HepG2 (cell line): ENCODE results near the gene ZFR. TPM values are rescaled to one million over a fixed set of nuclear protein-coding genes. Genes with fewer than 3 reads are reported as not detected.
A peak's percentile ranks its signal among the peaks of the same experiment; 100 is the strongest.

Experiments
- AKAP8 ChIP-seq: sonication (generic); formaldehyde crosslinking; IDR thresholded peaks from 2 replicates; pipeline ENCODE4 v1.5.1; 2020; ENCODE audit warnings: mild to moderate bottlenecking, missing genetic modification reagents
- BRF2 ChIP-seq: sonication (generic); formaldehyde crosslinking; IDR thresholded peaks from 2 replicates; pipeline ENCODE4 v1.8.1; 2022; ENCODE audit warnings: mild to moderate bottlenecking, missing genetic modification reagents
- CBX5 ChIP-seq: sonication (generic); formaldehyde crosslinking; IDR thresholded peaks from 2 replicates; pipeline ENCODE4 v1.4.0; 2020; ENCODE audit warnings: missing genetic modification reagents, borderline replicate concordance
- DDIT3 ChIP-seq: sonication (generic); formaldehyde crosslinking; IDR thresholded peaks from 2 replicates; pipeline ENCODE4 v1.4.0; 2020; ENCODE audit warnings: mild to moderate bottlenecking, missing genetic modification reagents
- DMAP1 ChIP-seq: IDR thresholded peaks from 2 replicates; pipeline ENCODE4 v1.6.1; 2016
- IRX3 ChIP-seq: sonication (generic); formaldehyde crosslinking; IDR thresholded peaks from 2 replicates; pipeline ENCODE4 v1.8.1; 2023; ENCODE audit warnings: mild to moderate bottlenecking, low read depth, missing genetic modification reagents, borderline replicate concordance
- KDM5A ChIP-seq: fragments of 200-600 bp; sonication (generic); IDR thresholded peaks from 2 replicates; pipeline ENCODE4 v1.7.0; 2018; ENCODE audit warnings: antibody characterized with exemption, mild to moderate bottlenecking, low read length, borderline replicate concordance
- MED8 ChIP-seq: sonication (generic); formaldehyde crosslinking; IDR thresholded peaks from 2 replicates; pipeline ENCODE4 v1.8.1; 2023; ENCODE audit warnings: mild to moderate bottlenecking, missing genetic modification reagents; ENCODE audit not compliant: insufficient replicate concordance
- NFAT5 ChIP-seq: sonication (generic); formaldehyde crosslinking; IDR thresholded peaks from 2 replicates; pipeline ENCODE4 v1.4.0; 2020; ENCODE audit warnings: missing genetic modification reagents
- PHF20 ChIP-seq: sonication (generic); formaldehyde crosslinking; IDR thresholded peaks from 2 replicates; pipeline ENCODE4 v1.5.0; 2020; ENCODE audit warnings: mild to moderate bottlenecking, missing genetic modification reagents
- PITX1 ChIP-seq: sonication (generic); formaldehyde crosslinking; IDR thresholded peaks from 2 replicates; pipeline ENCODE4 v1.5.1; 2020; ENCODE audit warnings: mild to moderate bottlenecking, missing genetic modification reagents
- RNF2 ChIP-seq: fragments of 450-650 bp; conservative IDR thresholded peaks from 2 replicates; pipeline ENCODE4 v1.6.1; 2016; ENCODE audit warnings: low read depth
- SALL2 ChIP-seq: sonication (generic); formaldehyde crosslinking; IDR thresholded peaks from 2 replicates; pipeline ENCODE4 v1.8.1; 2023; ENCODE audit warnings: mild to moderate bottlenecking, missing genetic modification reagents, inconsistent platforms
- SIX4 ChIP-seq: sonication (generic); formaldehyde crosslinking; IDR thresholded peaks from 2 replicates; pipeline ENCODE4 v1.4.0; 2020; ENCODE audit warnings: missing genetic modification reagents
- THAP11 ChIP-seq: IDR thresholded peaks from 2 replicates; pipeline ENCODE4 v1.6.1; 2016; ENCODE audit warnings: missing biosample characterization, missing genetic modification reagents
- ZFX ChIP-seq: sonication (generic); formaldehyde crosslinking; IDR thresholded peaks from 2 replicates; pipeline ENCODE4 v1.4.0; 2020; ENCODE audit warnings: mild to moderate bottlenecking, low read depth, missing genetic modification reagents, moderate library complexity
- ZNF24 ChIP-seq: fragments of 450-650 bp; IDR thresholded peaks from 2 replicates; pipeline ENCODE4 v1.6.1; 2017; ENCODE audit warnings: antibody characterized with exemption, mild to moderate bottlenecking
- ZNF564 ChIP-seq: sonication (generic); formaldehyde crosslinking; IDR thresholded peaks from 2 replicates; pipeline ENCODE4 v1.8.1; 2023; ENCODE audit warnings: mild to moderate bottlenecking, missing genetic modification reagents
- ZNF616 ChIP-seq: sonication (generic); formaldehyde crosslinking; IDR thresholded peaks from 2 replicates; pipeline ENCODE4 v1.5.0; 2020; ENCODE audit warnings: low read depth, mild to moderate bottlenecking, missing genetic modification reagents
- polyA plus RNA-seq, 8 experiments: library from polyadenylated mRNA; depleted of rRNA in 3 of 8; stranded (reverse) in 7 of 8; unstranded in 1 of 8; fragments of >200 nt; fragmentation: Illumina TruSeq in 4 of 8; extraction: Trizol in 4 of 8; gene quantifications; 2 replicates each; pipeline versions ENCODE4 v1.2.1 to v1.2.3, GENCODE V29; 2011 to 2016; ENCODE audit warnings: low read depth in 4 of 8, missing spikeins in 1 of 8, mixed read lengths in 1 of 8; ENCODE audit not compliant: insufficient read depth in 1 of 8
- total RNA-seq, 5 experiments: library from RNA; depleted of rRNA; stranded (reverse); fragments of >200 nt; fragmentation: Illumina TruSeq; extraction: Trizol; gene quantifications; 2 replicates each; pipeline ENCODE4 v1.2.3, GENCODE V29; 2016; ENCODE audit warnings: low read depth in 1 of 5
- TF ChIP-seq, protein P1 (sequence below): sonication (generic); formaldehyde crosslinking; IDR thresholded peaks from 2 replicates; pipeline ENCODE4 v1.4.0; 2020; ENCODE audit warnings: missing genetic modification reagents, borderline replicate concordance

ZFR gene
- total and polyA plus RNA-seq, 2 of the 13 experiments (the other 11 are each of a cell fraction or from before 2014, with no cell fraction given): 89.0 to 92.8 TPM

DNA sequence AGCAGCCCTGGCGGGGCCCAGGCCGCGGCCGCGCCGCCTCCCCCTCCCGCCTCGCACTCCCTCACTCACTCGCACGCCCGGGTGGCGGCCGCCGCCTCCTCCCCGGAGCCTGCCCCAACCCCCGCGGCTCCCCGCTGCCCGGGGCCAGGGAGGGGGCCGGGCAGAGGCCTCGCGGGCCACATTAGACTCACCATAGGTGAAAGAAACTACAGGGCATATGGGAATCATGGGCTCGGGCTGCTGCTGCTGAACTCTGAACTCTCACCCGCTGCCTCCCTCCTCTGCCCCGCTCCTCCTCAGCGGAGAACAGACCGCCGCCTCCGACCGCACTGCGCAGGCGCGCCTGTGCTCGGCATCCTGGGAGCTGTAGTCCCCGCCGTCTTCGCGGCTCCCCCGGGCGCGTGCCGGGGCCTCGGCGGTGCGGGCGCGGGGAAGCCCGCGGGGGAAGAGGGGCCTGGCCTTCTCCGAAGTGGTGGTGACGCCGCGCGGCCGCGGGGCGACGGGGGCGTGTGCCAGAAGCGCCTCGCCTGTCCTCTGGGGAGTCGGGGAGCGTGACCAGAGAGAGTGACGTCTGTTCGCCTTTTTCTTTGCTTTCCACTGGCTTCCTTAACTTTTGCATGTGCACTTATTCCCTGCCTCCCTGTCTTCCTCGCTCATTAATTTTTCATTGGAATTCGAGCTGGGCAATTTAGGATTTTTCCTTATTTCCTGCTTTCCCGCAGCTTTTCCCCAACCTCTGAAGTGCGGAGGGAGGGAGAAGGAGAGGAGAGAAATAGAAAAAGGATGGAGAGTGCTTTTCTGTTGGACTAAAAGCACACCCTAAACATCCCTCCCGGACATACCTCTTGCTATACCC lies at the start of gene ZFR (continued):
- TF ChIP-seq BRF2: peak; percentile 88; the same call in 1 of the 2 replicates
- TF ChIP-seq ZNF24: no peak
- peak; percentile 69 for TF ChIP-seq MED8 (CRISPR knock-in tag)
- 0 out of 2 replicates have a peak, but pooled peaks have one; percentile 42 for TF ChIP-seq ZNF564 (CRISPR knock-in tag)
- TF ChIP-seq SALL2: no peak
- TF ChIP-seq PITX1 (CRISPR knock-in tag): no peak
- TF ChIP-seq CBX5 (CRISPR knock-in tag): no peak
- TF ChIP-seq DDIT3: 0 out of 2 replicates have a peak, but pooled peaks have one; percentile 18
- peak; percentile 21; the same call in 1 of the 2 replicates for TF ChIP-seq PHF20 (CRISPR knock-in tag)
- TF ChIP-seq RNF2: peak; percentile 98
- TF ChIP-seq, protein P1, sequence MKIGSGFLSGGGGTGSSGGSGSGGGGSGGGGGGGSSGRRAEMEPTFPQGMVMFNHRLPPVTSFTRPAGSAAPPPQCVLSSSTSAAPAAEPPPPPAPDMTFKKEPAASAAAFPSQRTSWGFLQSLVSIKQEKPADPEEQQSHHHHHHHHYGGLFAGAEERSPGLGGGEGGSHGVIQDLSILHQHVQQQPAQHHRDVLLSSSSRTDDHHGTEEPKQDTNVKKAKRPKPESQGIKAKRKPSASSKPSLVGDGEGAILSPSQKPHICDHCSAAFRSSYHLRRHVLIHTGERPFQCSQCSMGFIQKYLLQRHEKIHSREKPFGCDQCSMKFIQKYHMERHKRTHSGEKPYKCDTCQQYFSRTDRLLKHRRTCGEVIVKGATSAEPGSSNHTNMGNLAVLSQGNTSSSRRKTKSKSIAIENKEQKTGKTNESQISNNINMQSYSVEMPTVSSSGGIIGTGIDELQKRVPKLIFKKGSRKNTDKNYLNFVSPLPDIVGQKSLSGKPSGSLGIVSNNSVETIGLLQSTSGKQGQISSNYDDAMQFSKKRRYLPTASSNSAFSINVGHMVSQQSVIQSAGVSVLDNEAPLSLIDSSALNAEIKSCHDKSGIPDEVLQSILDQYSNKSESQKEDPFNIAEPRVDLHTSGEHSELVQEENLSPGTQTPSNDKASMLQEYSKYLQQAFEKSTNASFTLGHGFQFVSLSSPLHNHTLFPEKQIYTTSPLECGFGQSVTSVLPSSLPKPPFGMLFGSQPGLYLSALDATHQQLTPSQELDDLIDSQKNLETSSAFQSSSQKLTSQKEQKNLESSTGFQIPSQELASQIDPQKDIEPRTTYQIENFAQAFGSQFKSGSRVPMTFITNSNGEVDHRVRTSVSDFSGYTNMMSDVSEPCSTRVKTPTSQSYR (CRISPR knock-in tag): peak; percentile 57; the same call in 1 of the 2 replicates
- peak; percentile 100 for TF ChIP-seq THAP11 (CRISPR knock-in tag)
- TF ChIP-seq NFAT5 (CRISPR knock-in tag): peak; percentile 65; the same call in 1 of the 2 replicates
- TF ChIP-seq IRX3: peak; percentile 89; the same call in 1 of the 2 replicates
- TF ChIP-seq DMAP1 (CRISPR knock-in tag): peak; percentile 73
- TF ChIP-seq ZNF616 (CRISPR knock-in tag): peak; percentile 82
- no peak for TF ChIP-seq KDM5A
- TF ChIP-seq SIX4 (CRISPR knock-in tag): peak; percentile 26; the same call in 1 of the 2 replicates
- TF ChIP-seq ZFX (CRISPR knock-in tag): peak; percentile 90
- no peak for TF ChIP-seq AKAP8
